Adrenal gland (tissue), 12 donors: ENCODE data around the gene SUMO4. TPM values are rescaled to one million over a fixed set of nuclear protein-coding genes. Genes with fewer than 3 reads are reported as not detected.

Experiments used
- DNase-seq, 7 donors: peaks; one replicate each; pipeline ENCODE4 v3.0.0-alpha.2; 2019 to 2020
- H3K27ac ChIP-seq, 5 donors: fragments of 200-600 bp; sonication (generic) in 4 of 5; 1 replicate in 3 of 5; 2 replicates in 2 of 5; pipeline versions ENCODE4 v1.5.1 to v1.8.0; 2016 to 2020; ENCODE audit warnings: mild to moderate bottlenecking in 1 of 5
- H3K27me3 ChIP-seq: fragments of 200-600 bp; 2 replicates; pipeline ENCODE4 v1.8.0; 2021
- H3K36me3 ChIP-seq, 2 donors: fragments of 200-600 bp; replicated peaks in 1 of 2; 1 replicate in 1 of 2; 2 replicates in 1 of 2; pipeline versions ENCODE4 v1.5.1 to v1.8.0; 2018 to 2022
- H3K4me1 ChIP-seq, 2 donors: fragments of 200-600 bp; replicated peaks in 1 of 2; 1 replicate in 1 of 2; 2 replicates in 1 of 2; pipeline versions ENCODE4 v1.5.1 to v1.8.0; 2018 to 2021
- H3K4me3 ChIP-seq, 4 donors: fragments of 200-600 bp; sonication (generic) in 3 of 4; one replicate each; pipeline ENCODE4 v1.5.1; 2016 to 2018
- H3K9me3 ChIP-seq, 3 donors: fragments of 200-600 bp; sonication (generic) in 1 of 3; replicated peaks in 1 of 3; 1 replicate in 2 of 3; 2 replicates in 1 of 3; pipeline versions ENCODE4 v1.5.1 to v1.8.0; 2016 to 2021
- CTCF ChIP-seq, 6 experiments: fragments of 450-650 bp in 4 of 6; fragments of 200-600 bp in 2 of 6; sonication (generic) in 1 of 6; IDR thresholded peaks; 1 replicate in 5 of 6; 2 replicates in 1 of 6; pipeline versions ENCODE4 v1.5.1 to v1.8.0; 2016 to 2021; ENCODE audit warnings: antibody characterized with exemption in 6 of 6, mild to moderate bottlenecking in 2 of 6, moderate library complexity in 1 of 6
- POLR2A ChIP-seq, 2 donors: fragments of 450-650 bp; IDR thresholded peaks; one replicate each; pipeline ENCODE4 v1.6.1; 2017; ENCODE audit warnings: antibody characterized with exemption in 2 of 2, mild to moderate bottlenecking in 2 of 2, moderate library complexity in 1 of 2
- WGBS, 4 donors: extraction: QIAGEN DNeasy Blood & Tissue Kit in 2 of 4; methylation state at CpG; one replicate each; pipeline versions ENCODE4 v1.1.5 to v1.1.7; 2013 to 2017; 5-methylcytosine and 5-hydroxymethylcytosine counted together
- intact Hi-C, 2 donors: fragments of 100-400 bp; cut with DNase I; formaldehyde crosslinking; loops; one replicate each; pipeline versions ENCODE4 v1.14.1 to v1.15.0; 2022 to 2023
- polyA plus RNA-seq, 3 donors: library from polyadenylated mRNA; stranded (reverse); fragments of 200-250 nt in 2 of 3; fragments of 350-450 nt in 1 of 3; fragmentation: Illumina TruSeq in 1 of 3; extraction: RNeasy Lipid Tissue Mini Kit (QIAGEN cat#74804) in 1 of 3; gene quantifications; one replicate each; pipeline ENCODE4 v1.2.3, GENCODE V29; 2013 to 2014
- total RNA-seq, 9 donors: library from RNA; depleted of rRNA in 4 of 9; stranded (reverse); fragments of >200 nt in 4 of 9; fragments of 120-200 nt in 1 of 9; fragmentation: NEBNext Ultra II Directional in 1 of 9; extraction: Animal tissue kit (Norgen Biotek cat#: 25700) in 1 of 9; gene quantifications; one replicate each; pipeline versions ENCODE4 v1.1.0 to v1.2.4, GENCODE V29; 2013 to 2023
- donor health status: healthy with polysubstance abuse.
- donor health status: Bipolar disorder and iron deficiency.
- donor health status: DM: yes; HTN: yes; CAD: no.
- donor health status: DM: no; HTN: no; CAD: no.
- donor health status: DM: no; HTN: no; CAD: no.
- donor health status: DM: yes; HTN: yes; CAD: no.

SUMO4 gene
- total and polyA plus RNA-seq, 12 donors = 0.18 to 3.4 (median 1.8) TPM; not detected in 4

- TF ChIP-seq CTCF (IDR thresholded peaks at IDR 0.05) (peak in 1 of 6 experiments; percentile 8), POLR2A (IDR thresholded peaks at IDR 0.05) (no peak)
- H3K27me3 ChIP-seq = no peaks in the 10 kb centered on the region
- no peak overlapping the region for H3K4me3 ChIP-seq
- WGBS, 4 donors = 20 to 75% (median 56%) methylated on average over 1 to 6 of the region's 6 CpGs
- peak in 3 of 7 donors; percentile 21 to 48 (median 36) for DNase-seq
- H3K36me3 ChIP-seq = no peaks in the 10 kb centered on the region
- peaks cover 0 to 14% of the 10 kb centered on the region in 2 donors for H3K4me1 ChIP-seq
- H3K9me3 ChIP-seq = no peaks in the 10 kb centered on the region
- H3K27ac ChIP-seq = no peak overlapping the region
- intact Hi-C loops = no loop called here
These were observed 45.0 kb downstream of the SUMO4 start for GRCh38 chr6:149445095-149445466.

GRCh38 chr6:149445573-149445972 lies 45.5 kb downstream of the SUMO4 start:
- no peak overlapping the region for H3K4me3 ChIP-seq
- no peak for DNase-seq
- H3K4me1 ChIP-seq = peaks cover 0 to 15% of the 10 kb centered on the region in 2 donors
- intact Hi-C loops = no loop called here
- TF ChIP-seq POLR2A (IDR thresholded peaks at IDR 0.05) (no peak), CTCF (IDR thresholded peaks at IDR 0.05) (no peak)
- 92 to 97% (median 96%) methylated on average over 7 of the region's 7 CpGs for WGBS, 4 donors
- H3K27me3 ChIP-seq = no peaks in the 10 kb centered on the region
- no peaks in the 10 kb centered on the region for H3K36me3 ChIP-seq
- H3K27ac ChIP-seq = no peak overlapping the region
- H3K9me3 ChIP-seq = no peaks in the 10 kb centered on the region

GRCh38 chr6:149446791-149447376 lies 46.8 kb downstream of the SUMO4 start:
- H3K27me3 ChIP-seq = no peaks in the 10 kb centered on the region
- TF ChIP-seq POLR2A (IDR thresholded peaks at IDR 0.05) (no peak), CTCF (IDR thresholded peaks at IDR 0.05) (no peak)
- no peak for DNase-seq
- no peaks in the 10 kb centered on the region for H3K36me3 ChIP-seq
- no peaks in the 10 kb centered on the region for H3K9me3 ChIP-seq
- H3K27ac ChIP-seq = no peak overlapping the region
- 88 to 95% (median 92%) methylated on average over 5 of the region's 5 CpGs for WGBS, 4 donors
- H3K4me1 ChIP-seq = peaks cover 0 to 10% of the 10 kb centered on the region in 2 donors
- no peak overlapping the region for H3K4me3 ChIP-seq
- intact Hi-C loops = no loop called here

GRCh38 chr6:149448821-149449453 lies 48.9 kb downstream of the SUMO4 start:
- Histone ChIP-seq H3K9me3 (no peaks in the 10 kb centered on the region), H3K27ac (no peak overlapping the region), H3K36me3 (no peaks in the 10 kb centered on the region), H3K4me3 (no peak overlapping the region), H3K4me1 (peaks cover 3 to 16% of the 10 kb centered on the region in 2 donors), H3K27me3 (no peaks in the 10 kb centered on the region)
- TF ChIP-seq POLR2A (IDR thresholded peaks at IDR 0.05) = no peak
- WGBS, 4 donors = 93 to 100% (median 95%) methylated on average over 3 to 5 of the region's 5 CpGs
- DNase-seq = no peak
- intact Hi-C loops = no loop called here
